Fibroblast of lung (primary cell): ENCODE results near the gene DPYD.

Source experiments
- EZH2 ChIP-seq: IDR thresholded peaks from 2 replicates; pipeline ENCODE4 v1.5.1; 2012; ENCODE audit warnings: low read length, control low read depth, mild to moderate bottlenecking; ENCODE audit errors: missing control alignments
- TF ChIP-seq, protein P1 (sequence below), 2 donors: IDR thresholded peaks in 1 of 2; conservative IDR thresholded peaks in 1 of 2; 1 replicate in 1 of 2; 2 replicates in 1 of 2; pipeline ENCODE4 v1.5.1; 2011 to 2012; ENCODE audit warnings: low read length in 2 of 2, control low read depth in 1 of 2, inconsistent platforms in 1 of 2, low read depth in 1 of 2, mild to moderate bottlenecking in 1 of 2

DNA sequence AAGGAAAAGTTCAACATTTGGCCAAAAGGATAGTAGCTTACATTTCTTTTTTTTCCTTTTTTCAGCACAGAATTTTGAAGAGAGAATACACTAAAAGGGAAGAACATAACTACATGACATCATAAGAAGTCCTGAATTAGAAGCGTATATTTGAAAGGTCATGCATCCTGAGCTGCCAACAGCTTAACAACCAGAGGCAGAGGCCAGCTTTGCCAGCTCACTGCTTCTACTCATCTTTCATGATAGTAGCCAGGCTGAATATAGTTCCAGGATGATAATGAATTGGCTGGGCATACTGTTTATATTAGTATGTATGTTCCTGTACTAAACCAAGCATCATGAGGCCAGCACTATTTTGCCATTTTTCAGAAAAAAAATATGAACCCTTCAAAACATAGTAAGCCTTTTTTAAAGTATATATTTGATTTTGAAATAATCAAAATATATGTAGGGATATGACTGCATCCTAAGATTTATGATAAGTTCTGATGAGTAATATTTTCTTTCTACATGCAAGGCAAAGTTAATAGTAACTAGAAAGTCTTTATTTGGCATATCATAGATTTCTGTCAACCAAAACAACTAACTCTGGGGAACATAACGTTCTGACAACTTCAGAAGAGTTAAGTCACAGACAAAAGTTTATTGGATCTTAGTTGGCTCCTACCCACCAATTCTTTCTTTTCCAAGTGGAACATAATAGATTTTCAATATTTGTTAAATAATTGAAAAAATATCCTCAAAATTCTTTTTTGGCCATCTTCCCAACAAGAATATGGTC lies 123.2 kb downstream of the DPYD start:
- TF ChIP-seq, protein P1, sequence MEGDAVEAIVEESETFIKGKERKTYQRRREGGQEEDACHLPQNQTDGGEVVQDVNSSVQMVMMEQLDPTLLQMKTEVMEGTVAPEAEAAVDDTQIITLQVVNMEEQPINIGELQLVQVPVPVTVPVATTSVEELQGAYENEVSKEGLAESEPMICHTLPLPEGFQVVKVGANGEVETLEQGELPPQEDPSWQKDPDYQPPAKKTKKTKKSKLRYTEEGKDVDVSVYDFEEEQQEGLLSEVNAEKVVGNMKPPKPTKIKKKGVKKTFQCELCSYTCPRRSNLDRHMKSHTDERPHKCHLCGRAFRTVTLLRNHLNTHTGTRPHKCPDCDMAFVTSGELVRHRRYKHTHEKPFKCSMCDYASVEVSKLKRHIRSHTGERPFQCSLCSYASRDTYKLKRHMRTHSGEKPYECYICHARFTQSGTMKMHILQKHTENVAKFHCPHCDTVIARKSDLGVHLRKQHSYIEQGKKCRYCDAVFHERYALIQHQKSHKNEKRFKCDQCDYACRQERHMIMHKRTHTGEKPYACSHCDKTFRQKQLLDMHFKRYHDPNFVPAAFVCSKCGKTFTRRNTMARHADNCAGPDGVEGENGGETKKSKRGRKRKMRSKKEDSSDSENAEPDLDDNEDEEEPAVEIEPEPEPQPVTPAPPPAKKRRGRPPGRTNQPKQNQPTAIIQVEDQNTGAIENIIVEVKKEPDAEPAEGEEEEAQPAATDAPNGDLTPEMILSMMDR (conservative IDR thresholded peaks at IDR 0.05 in 1 of 2, IDR thresholded peaks at IDR 0.05 in 1 of 2; ENCODE audit: low read depth in 1 of 2, low read length in 2 of 2), result no peak
- TF ChIP-seq EZH2, result no peak
